ENCODE measurements around the gene CDH15.
"Not testable (repeated sequence)": the region's sequence is repeated elsewhere in the genome, so short reads cannot be mapped to it uniquely, and the experiment has no call there.

Gene CDH15

GRCh38 chr16:89242795-89243200, 71.2 kb downstream of the CDH15 start:
- DNase-seq, result no peak

- no peak for DNase-seq
Observed at GRCh38 chr16:89243664-89244063, 72.1 kb downstream of the CDH15 start.

GRCh38 chr16:89244264-89244663, 72.7 kb downstream of the CDH15 start:
- DNase-seq, result not testable (repeated sequence)

- no peak for DNase-seq
Observed at GRCh38 chr16:89244754-89245153, 73.2 kb downstream of the CDH15 start.
